ENCODE data around the gene MS4A18.

GRCh38 chr11:60777572-60777971 lies 53.1 kb downstream of the MS4A18 start:
- no peak for TF ChIP-seq CTCF (IDR thresholded peaks at IDR 0.05; ENCODE audit: poor library complexity)
- TF ChIP-seq EZH2 (IDR thresholded peaks at IDR 0.05; ENCODE audit: borderline replicate concordance): no peak
